Naive thymus-derived CD4-positive, alpha-beta T cell (primary cell): Measurements from ENCODE around the gene TMEM45A. TPM values are rescaled to one million over a fixed set of nuclear protein-coding genes. Genes with fewer than 3 reads are reported as not detected.

Source experiments
- ATAC-seq: fragments of 150-1000 bp; cut with Tn5 transposase; 2 replicates; pipeline ENCODE4 v1.10.0; 2021; ENCODE audit warnings: mild to moderate bottlenecking, moderate library complexity
- CTCF ChIA-PET: fragments of 350-600 bp; sonication (Branson Sonifier 250); formaldehyde crosslinking; loops from one replicate; lab custom pipeline; 2021; ENCODE audit warnings: antibody characterized with exemption; lab: Charles Lee
- POLR2A ChIA-PET: fragments of 350-600 bp; sonication (Branson Sonifier 250); formaldehyde crosslinking; loops from one replicate; lab custom pipeline; 2021; ENCODE audit warnings: antibody characterized with exemption, inconsistent platforms; lab: Charles Lee
- DNase-seq, 9 donors: peaks; one replicate each; pipeline versions ENCODE4 v3.0.0 to v3.0.0-alpha.2; 2020 to 2022; ENCODE audit warnings: mixed read lengths in 1 of 9
- H3K27ac ChIP-seq: one replicate; pipeline ENCODE4 v1.7.0; 2013; ENCODE audit warnings: mild to moderate bottlenecking, low read depth, low read length, moderate library complexity
- H3K27me3 ChIP-seq, 2 donors: one replicate each; pipeline ENCODE4 v1.7.0; 2013; ENCODE audit warnings: low read length in 2 of 2, mild to moderate bottlenecking in 2 of 2, moderate library complexity in 2 of 2; ENCODE audit not compliant: control insufficient read depth in 2 of 2, insufficient read depth in 2 of 2
- H3K36me3 ChIP-seq, 3 experiments: 1 replicate in 2 of 3; 2 replicates in 1 of 3; pipeline ENCODE4 v1.7.0; 2013; ENCODE audit warnings: low read length in 3 of 3, mild to moderate bottlenecking in 3 of 3, moderate library complexity in 1 of 3; ENCODE audit not compliant: insufficient read depth in 3 of 3, control insufficient read depth in 2 of 3
- H3K4me1 ChIP-seq, 2 donors: one replicate each; pipeline ENCODE4 v1.7.0; 2013; ENCODE audit warnings: low read length in 2 of 2, mild to moderate bottlenecking in 2 of 2, moderate library complexity in 1 of 2; ENCODE audit not compliant: control insufficient read depth in 2 of 2, insufficient read depth in 2 of 2
- H3K4me3 ChIP-seq: 2 replicates; pipeline ENCODE4 v1.7.0; 2013; ENCODE audit warnings: mild to moderate bottlenecking, low read length
- H3K9me3 ChIP-seq, 3 experiments: 1 replicate in 2 of 3; 2 replicates in 1 of 3; pipeline ENCODE4 v1.7.0; 2013; ENCODE audit warnings: low read length in 3 of 3; ENCODE audit not compliant: control insufficient read depth in 2 of 3
- H3K27ac Mint-ChIP-seq, 9 donors: one replicate each; pipeline ENCODE4 v1.8.0; 2020 to 2022; ENCODE audit warnings: mixed read lengths in 9 of 9, mild to moderate bottlenecking in 8 of 9, moderate library complexity in 5 of 9, inconsistent platforms in 2 of 9
- H3K27me3 Mint-ChIP-seq, 5 donors: one replicate each; pipeline ENCODE4 v1.8.0; 2021 to 2022; ENCODE audit warnings: mixed read lengths in 5 of 5, mild to moderate bottlenecking in 1 of 5
- H3K36me3 Mint-ChIP-seq, 5 donors: one replicate each; pipeline ENCODE4 v1.8.0; 2020 to 2022; ENCODE audit warnings: mixed read lengths in 5 of 5, mild to moderate bottlenecking in 3 of 5, inconsistent platforms in 1 of 5
- H3K4me1 Mint-ChIP-seq, 7 donors: one replicate each; pipeline ENCODE4 v1.8.0; 2020 to 2022; ENCODE audit warnings: mixed read lengths in 7 of 7, mild to moderate bottlenecking in 3 of 7, inconsistent platforms in 1 of 7
- H3K4me3 Mint-ChIP-seq, 10 donors: one replicate each; pipeline ENCODE4 v1.8.0; 2020 to 2022; ENCODE audit warnings: mild to moderate bottlenecking in 10 of 10, mixed read lengths in 10 of 10, moderate library complexity in 6 of 10, inconsistent platforms in 2 of 10
- H3K9me3 Mint-ChIP-seq, 11 donors: one replicate each; pipeline ENCODE4 v1.8.0; 2020 to 2022; ENCODE audit warnings: mixed read lengths in 11 of 11, mild to moderate bottlenecking in 4 of 11, inconsistent platforms in 1 of 11, moderate library complexity in 1 of 11
- intact Hi-C, 2 donors: fragments of 100-400 bp; cut with micrococcal nuclease; formaldehyde crosslinking; loops; one replicate each; pipeline ENCODE4 v1.15.1; 2023
- polyA plus RNA-seq, 2 donors: library from polyadenylated mRNA; unstranded; fragments of 300-500 nt; fragmentation: Illumina TruSeq; gene quantifications; one replicate each; pipeline ENCODE4 v1.2.3, GENCODE V29; 2021
- total RNA-seq, 6 experiments: library from RNA in 5 of 6; stranded (reverse) in 5 of 6; gene quantifications; 1 replicate in 5 of 6; 2 replicates in 1 of 6; pipeline ENCODE4 v1.2.3 and lab custom pipeline; 2021 to 2026

TMEM45A gene
- total and polyA plus RNA-seq, 7 experiments from 2014 or later, result 0.11 to 0.44 (median 0.21) TPM; not detected in 2

GRCh38 chr3:100525753-100526612 lies 33.6 kb downstream of the TMEM45A start:
- Mint-ChIP-seq H3K4me3 (no peak overlapping the region), H3K36me3 (no peaks in the 10 kb centered on the region), H3K4me1 (no peaks in the 10 kb centered on the region), H3K9me3 (peaks cover 0 to 1% (median 0%) of the 10 kb centered on the region in 11 donors), H3K27me3 (peaks cover 6 to 20% (median 11%) of the 10 kb centered on the region in 5 donors), H3K27ac (no peak overlapping the region)
- ATAC-seq (no peak), DNase-seq (no peak)
- ChIA-PET POLR2A (interaction anchor here (0.7 kb wide), 1 partner anchor 147 kb away, joined by 3 read pairs; no protein-coding TSS in a partner anchor), CTCF (no interaction called here)
- Histone ChIP-seq H3K4me1 (no peaks in the 10 kb centered on the region), H3K27ac (no peak overlapping the region), H3K36me3 (no peaks in the 10 kb centered on the region), H3K9me3 (no peaks in the 10 kb centered on the region), H3K27me3 (no peaks in the 10 kb centered on the region), H3K4me3 (no peak overlapping the region)
- intact Hi-C loops, result no loop called here

- H3K36me3 ChIP-seq, result no peaks in the 10 kb centered on the region
- H3K27me3 Mint-ChIP-seq, result peaks cover 6 to 20% (median 11%) of the 10 kb centered on the region in 5 donors
- CTCF ChIA-PET, result no interaction called here
- H3K4me3 ChIP-seq, result no peak overlapping the region
- peaks cover 0 to 1% (median 0%) of the 10 kb centered on the region in 11 donors for H3K9me3 Mint-ChIP-seq
- ATAC-seq, result no peak
- H3K4me1 ChIP-seq, result no peaks in the 10 kb centered on the region
- intact Hi-C loops, result no loop called here
- H3K27ac Mint-ChIP-seq, result no peak overlapping the region
- no peak for DNase-seq
- H3K4me3 Mint-ChIP-seq, result no peak overlapping the region
- H3K27ac ChIP-seq, result no peak overlapping the region
- H3K36me3 Mint-ChIP-seq, result no peaks in the 10 kb centered on the region
- no peaks in the 10 kb centered on the region for H3K27me3 ChIP-seq
- POLR2A ChIA-PET, result interaction anchor here (0.7 kb wide), 1 partner anchor 146 kb away, joined by 3 read pairs; no protein-coding TSS in a partner anchor
- no peaks in the 10 kb centered on the region for H3K4me1 Mint-ChIP-seq
- H3K9me3 ChIP-seq, result no peaks in the 10 kb centered on the region
These were observed 34.4 kb downstream of the TMEM45A start for GRCh38 chr3:100526613-100527346.

GRCh38 chr3:100527347-100527735 lies 34.9 kb downstream of the TMEM45A start:
- Histone ChIP-seq H3K9me3 (no peaks in the 10 kb centered on the region), H3K27ac (no peak overlapping the region), H3K4me3 (no peak overlapping the region), H3K4me1 (no peaks in the 10 kb centered on the region), H3K36me3 (no peaks in the 10 kb centered on the region), H3K27me3 (no peaks in the 10 kb centered on the region)
- peaks cover 6 to 20% (median 11%) of the 10 kb centered on the region in 5 donors for H3K27me3 Mint-ChIP-seq
- H3K36me3 Mint-ChIP-seq, result no peaks in the 10 kb centered on the region
- intact Hi-C loops, result no loop called here
- ATAC-seq (no peak), DNase-seq (no peak)
- CTCF ChIA-PET, result no interaction called here
- no peaks in the 10 kb centered on the region for H3K4me1 Mint-ChIP-seq
- peaks cover 0 to 1% (median 0%) of the 10 kb centered on the region in 11 donors for H3K9me3 Mint-ChIP-seq
- POLR2A ChIA-PET, result no interaction called here
- H3K4me3 Mint-ChIP-seq, result no peak overlapping the region
- no peak overlapping the region for H3K27ac Mint-ChIP-seq

GRCh38 chr3:100531093-100531492 lies 38.7 kb downstream of the TMEM45A start:
- Mint-ChIP-seq H3K27ac (no peak overlapping the region), H3K9me3 (peaks cover 0 to 1% (median 0%) of the 10 kb centered on the region in 11 donors), H3K36me3 (no peaks in the 10 kb centered on the region), H3K4me1 (no peaks in the 10 kb centered on the region), H3K27me3 (peaks cover 2 to 9% (median 6%) of the 10 kb centered on the region in 5 donors), H3K4me3 (no peak overlapping the region)
- H3K36me3 ChIP-seq, result no peaks in the 10 kb centered on the region
- CTCF ChIA-PET, result interaction anchor here (0.6 kb wide), 1 partner anchor 81 kb away, joined by 3 read pairs; no protein-coding TSS in a partner anchor
- H3K4me3 ChIP-seq, result no peak overlapping the region
- H3K27ac ChIP-seq, result no peak overlapping the region
- intact Hi-C loops, result no loop called here
- ATAC-seq (no peak), DNase-seq (no peak)
- no peaks in the 10 kb centered on the region for H3K4me1 ChIP-seq
- H3K9me3 ChIP-seq, result no peaks in the 10 kb centered on the region
- POLR2A ChIA-PET, result no interaction called here
- no peaks in the 10 kb centered on the region for H3K27me3 ChIP-seq

DNA sequence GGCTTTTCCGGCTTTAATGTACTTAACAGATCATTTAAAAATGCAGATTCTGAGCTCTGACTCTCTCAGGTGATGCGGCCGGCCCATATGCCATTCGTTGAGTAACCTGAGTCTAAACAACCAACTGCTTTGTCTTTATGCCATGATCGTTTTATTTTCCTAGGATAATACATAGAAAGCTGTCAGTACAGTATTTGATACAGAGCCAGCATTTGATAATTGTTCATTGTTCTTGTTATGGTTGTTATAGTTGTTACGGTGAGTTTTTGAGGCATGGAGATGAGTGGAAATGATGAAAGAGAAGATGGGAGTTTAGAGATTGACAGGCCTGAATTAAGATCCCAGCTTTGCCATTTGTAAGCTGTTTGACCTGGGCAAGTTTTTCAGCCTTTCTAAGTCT lies 40.0 kb downstream of the TMEM45A start:
- Histone ChIP-seq H3K27me3 (no peaks in the 10 kb centered on the region), H3K4me3 (no peak overlapping the region), H3K4me1 (no peaks in the 10 kb centered on the region), H3K36me3 (no peaks in the 10 kb centered on the region), H3K9me3 (no peaks in the 10 kb centered on the region), H3K27ac (no peak overlapping the region)
- POLR2A ChIA-PET, result no interaction called here
- no peak overlapping the region for H3K27ac Mint-ChIP-seq
- peaks cover 0 to 1% (median 0%) of the 10 kb centered on the region in 11 donors for H3K9me3 Mint-ChIP-seq
- ATAC-seq, result no peak
- DNase-seq, result no peak
- peaks cover 0 to 9% (median 3%) of the 10 kb centered on the region in 5 donors for H3K27me3 Mint-ChIP-seq
- CTCF ChIA-PET, result no interaction called here
- H3K36me3 Mint-ChIP-seq, result no peaks in the 10 kb centered on the region
- intact Hi-C loops, result no loop called here
- H3K4me3 Mint-ChIP-seq, result no peak overlapping the region
- no peaks in the 10 kb centered on the region for H3K4me1 Mint-ChIP-seq

DNA sequence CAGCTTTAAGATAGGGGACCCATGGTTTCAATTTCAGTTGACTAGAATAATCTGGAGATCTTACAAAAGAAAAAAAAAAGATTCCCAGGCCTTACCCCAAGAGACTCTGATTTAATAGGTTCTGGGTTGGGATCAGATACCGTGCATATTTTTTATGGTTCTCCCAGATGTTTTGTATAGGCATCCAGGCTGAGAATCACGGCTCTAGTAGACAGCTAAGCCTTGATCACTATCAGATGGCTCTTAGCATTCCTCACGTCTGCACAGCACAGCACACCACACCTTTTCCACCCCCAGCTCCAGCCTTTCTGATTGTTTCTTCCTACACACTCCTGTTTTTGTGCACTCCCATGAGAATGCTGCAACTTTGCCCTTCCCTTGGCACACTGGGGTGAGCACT lies 40.8 kb downstream of the TMEM45A start:
- Mint-ChIP-seq H3K4me1 (no peaks in the 10 kb centered on the region), H3K9me3 (peaks cover 0 to under 1% (median 0%) of the 10 kb centered on the region in 11 donors), H3K27ac (no peak overlapping the region), H3K27me3 (peaks cover 0 to 8% (median 3%) of the 10 kb centered on the region in 5 donors), H3K4me3 (no peak overlapping the region), H3K36me3 (no peaks in the 10 kb centered on the region)
- Histone ChIP-seq H3K36me3 (no peaks in the 10 kb centered on the region), H3K27me3 (no peaks in the 10 kb centered on the region), H3K9me3 (no peaks in the 10 kb centered on the region), H3K27ac (no peak overlapping the region), H3K4me3 (no peak overlapping the region), H3K4me1 (no peaks in the 10 kb centered on the region)
- ATAC-seq (no peak), DNase-seq (no peak)
- ChIA-PET CTCF (no interaction called here), POLR2A (no interaction called here)
- intact Hi-C loops, result no loop called here
